Kidney epithelial cell (primary cell): Measurements from ENCODE around the gene KRTAP12-3. TPM values are rescaled to one million over a fixed set of nuclear protein-coding genes. Genes with fewer than 3 reads are reported as not detected.

Experiments used
- DNase-seq: peaks from one replicate; pipeline ENCODE4 v3.0.0-alpha.2; 2010; ENCODE audit warnings: low read depth
- H3K27me3 ChIP-seq: 2 replicates; pipeline ENCODE4 v1.6.0; 2011; ENCODE audit warnings: low read length; ENCODE audit not compliant: control insufficient read depth, insufficient read depth
- H3K36me3 ChIP-seq: 2 replicates; pipeline ENCODE4 v1.5.1; 2011; ENCODE audit warnings: low read length; ENCODE audit not compliant: control insufficient read depth, insufficient read depth
- H3K4me3 ChIP-seq: 2 replicates; pipeline ENCODE4 v1.5.1; 2011; ENCODE audit warnings: low read depth, mild to moderate bottlenecking, control low read depth, low read length
- total RNA-seq: library from RNA; depleted of rRNA; stranded (reverse); fragments of >200 nt; gene quantifications from 2 replicates; pipeline ENCODE4 v1.2.3, GENCODE V29; 2015
- TF ChIP-seq, protein P1 (sequence below): IDR thresholded peaks from 2 replicates; pipeline ENCODE4 v1.5.1; 2011; ENCODE audit warnings: mild to moderate bottlenecking, moderate library complexity, low read length, control low read depth, inconsistent platforms; ENCODE audit not compliant: insufficient read depth, poor library complexity, severe bottlenecking

The KRTAP12-3 gene
- total RNA-seq, 1 donor from 2014 or later, result not detected

DNA sequence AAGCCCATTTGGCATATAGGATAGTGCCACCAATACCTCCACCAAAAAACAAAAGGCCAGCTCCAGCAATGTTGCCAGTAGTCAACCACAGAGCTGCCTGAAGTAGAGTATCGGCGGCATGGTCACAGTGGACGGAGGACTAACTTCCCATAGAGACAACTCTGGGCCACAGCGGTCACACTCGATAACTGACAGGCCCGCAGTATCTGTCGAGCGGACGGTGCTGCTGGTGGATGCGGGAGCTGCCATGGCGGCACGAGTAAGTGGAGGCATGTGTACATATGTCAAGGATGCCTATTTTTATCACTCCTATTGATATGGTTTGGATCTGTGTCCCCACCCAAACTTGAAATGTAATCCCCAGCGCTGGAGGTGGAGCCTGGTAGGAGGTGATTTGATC lies 20.1 kb downstream of the KRTAP12-3 start:
- H3K27me3 ChIP-seq, result peaks cover 4% of the 10 kb centered on the region
- H3K4me3 ChIP-seq, result no peak overlapping the region
- no peaks in the 10 kb centered on the region for H3K36me3 ChIP-seq
- no peak for DNase-seq
- TF ChIP-seq, protein P1, sequence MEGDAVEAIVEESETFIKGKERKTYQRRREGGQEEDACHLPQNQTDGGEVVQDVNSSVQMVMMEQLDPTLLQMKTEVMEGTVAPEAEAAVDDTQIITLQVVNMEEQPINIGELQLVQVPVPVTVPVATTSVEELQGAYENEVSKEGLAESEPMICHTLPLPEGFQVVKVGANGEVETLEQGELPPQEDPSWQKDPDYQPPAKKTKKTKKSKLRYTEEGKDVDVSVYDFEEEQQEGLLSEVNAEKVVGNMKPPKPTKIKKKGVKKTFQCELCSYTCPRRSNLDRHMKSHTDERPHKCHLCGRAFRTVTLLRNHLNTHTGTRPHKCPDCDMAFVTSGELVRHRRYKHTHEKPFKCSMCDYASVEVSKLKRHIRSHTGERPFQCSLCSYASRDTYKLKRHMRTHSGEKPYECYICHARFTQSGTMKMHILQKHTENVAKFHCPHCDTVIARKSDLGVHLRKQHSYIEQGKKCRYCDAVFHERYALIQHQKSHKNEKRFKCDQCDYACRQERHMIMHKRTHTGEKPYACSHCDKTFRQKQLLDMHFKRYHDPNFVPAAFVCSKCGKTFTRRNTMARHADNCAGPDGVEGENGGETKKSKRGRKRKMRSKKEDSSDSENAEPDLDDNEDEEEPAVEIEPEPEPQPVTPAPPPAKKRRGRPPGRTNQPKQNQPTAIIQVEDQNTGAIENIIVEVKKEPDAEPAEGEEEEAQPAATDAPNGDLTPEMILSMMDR, result no peak

DNA sequence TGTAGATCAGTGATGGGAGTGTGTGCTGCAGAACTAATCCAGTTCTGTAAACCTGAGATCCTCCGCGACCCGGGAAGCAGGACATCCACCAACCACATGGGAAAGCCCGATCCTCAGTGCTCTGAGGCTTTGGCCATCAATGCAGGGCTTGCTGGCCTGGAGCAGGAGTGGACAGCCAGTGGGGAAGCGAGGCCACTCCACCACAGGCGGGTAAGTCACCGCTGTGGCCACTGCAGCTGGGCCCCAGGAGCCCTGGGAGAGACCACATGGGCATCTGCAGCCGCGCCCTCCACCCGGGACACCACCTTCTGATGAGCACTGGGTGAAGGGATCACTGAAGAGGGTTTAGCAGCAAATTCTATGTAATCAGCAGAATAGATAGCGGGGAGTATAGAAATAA lies 23.4 kb downstream of the KRTAP12-3 start:
- Histone ChIP-seq H3K27me3 (peaks cover 4% of the 10 kb centered on the region), H3K36me3 (no peaks in the 10 kb centered on the region), H3K4me3 (no peak overlapping the region)
- TF ChIP-seq, protein P1, result no peak
- no peak for DNase-seq

DNA sequence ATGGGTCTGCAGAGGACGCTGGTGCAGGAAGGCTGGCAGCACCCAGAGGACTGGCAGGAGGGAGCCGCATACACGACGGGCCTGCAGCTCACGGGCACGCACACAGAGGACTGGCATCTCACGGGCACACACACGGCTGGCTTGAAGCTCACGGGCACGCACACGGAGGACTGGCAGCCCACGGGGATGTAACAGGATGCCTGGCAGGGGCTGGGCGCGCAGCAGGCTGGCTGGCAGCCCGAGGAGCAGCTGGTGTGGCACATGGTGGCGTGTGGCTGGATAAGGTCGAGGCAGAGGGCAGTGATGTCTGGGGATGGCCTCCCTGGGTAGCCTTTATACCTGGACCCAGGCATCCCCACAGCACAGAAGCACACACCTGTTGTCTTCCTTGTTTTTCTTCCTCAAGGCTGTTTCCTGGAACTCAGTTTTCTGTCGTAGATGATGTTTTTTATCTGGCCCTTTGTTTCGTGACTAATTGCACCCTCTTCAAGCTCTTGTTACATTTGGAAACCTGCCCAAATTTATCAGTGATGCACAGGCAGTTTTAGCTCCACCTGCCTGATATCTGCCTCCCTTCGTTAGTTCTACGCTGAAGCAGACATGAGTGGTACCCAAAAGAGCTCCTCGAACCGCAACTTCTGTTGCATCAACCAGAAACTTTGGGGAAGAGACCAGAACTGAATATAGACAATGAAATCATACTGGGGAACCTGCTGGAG lies 24.3 kb downstream of the KRTAP12-3 start, which contains the start of gene KRTAP12-1:
Gene KRTAP12-1, minus strand, starts transcription at position 303 of the 719 bp plus-strand sequence. Its CDS starts 40 bp downstream, at position 263.
- H3K27me3 ChIP-seq, result peaks cover 7% of the 10 kb centered on the region
- H3K4me3 ChIP-seq, result no peak within 1 kb of the TSS
- TF ChIP-seq, protein P1, result no peak
- H3K36me3 ChIP-seq, result no peaks in the 10 kb centered on the region
- no peak for DNase-seq

- no peak for DNase-seq
- H3K4me3 ChIP-seq, result no peak overlapping the region
- TF ChIP-seq, protein P1, result no peak
- H3K36me3 ChIP-seq, result no peaks in the 10 kb centered on the region
- H3K27me3 ChIP-seq, result peaks cover 10% of the 10 kb centered on the region
Measured at GRCh38 chr21:44682580-44683151, 24.9 kb downstream of the KRTAP12-3 start.

- no peak for DNase-seq
- Histone ChIP-seq H3K36me3 (no peaks in the 10 kb centered on the region), H3K4me3 (no peak overlapping the region), H3K27me3 (peaks cover 10% of the 10 kb centered on the region)
- TF ChIP-seq, protein P1, result no peak
Measured at GRCh38 chr21:44684077-44684476, 26.3 kb downstream of the KRTAP12-3 start.
